GM12878 (cell line): Measurements from ENCODE around the gene HNRNPA2B1.

Experiments
- CTCF ChIP-seq, 3 experiments: IDR thresholded peaks in 2 of 3; conservative IDR thresholded peaks in 1 of 3; 2 replicates each; pipeline ENCODE4 v1.5.1; 2011; ENCODE audit warnings: low read depth in 3 of 3, low read length in 3 of 3, mild to moderate bottlenecking in 3 of 3, control low read depth in 2 of 3, moderate library complexity in 2 of 3, inconsistent platforms in 1 of 3, mixed read lengths in 1 of 3; ENCODE audit not compliant: control insufficient read depth in 2 of 3, insufficient read depth in 1 of 3; ENCODE audit errors: extremely low read depth in 1 of 3
- HDGF ChIP-seq: fragments of 450-650 bp; IDR thresholded peaks from 2 replicates; pipeline ENCODE4 v1.6.1; 2016; ENCODE audit warnings: antibody characterized with exemption
- MAX ChIP-seq: IDR thresholded peaks from 2 replicates; pipeline ENCODE4 v1.6.1; 2012; ENCODE audit warnings: low read depth, low read length, improper control_type of control experiment
- NBN ChIP-seq: fragments of 450-650 bp; IDR thresholded peaks from 2 replicates; pipeline ENCODE4 v1.6.1; 2016
- PAX5 ChIP-seq: IDR thresholded peaks from 2 replicates; pipeline ENCODE4 v1.6.1; 2011; ENCODE audit warnings: low read depth, low read length, borderline replicate concordance
- PKNOX1 ChIP-seq: fragments of 450-650 bp; IDR thresholded peaks from 2 replicates; pipeline ENCODE4 v1.6.1; 2016; ENCODE audit warnings: mild to moderate bottlenecking
- TAF1 ChIP-seq: IDR thresholded peaks from 2 replicates; pipeline ENCODE4 v1.6.1; 2011; ENCODE audit warnings: mild to moderate bottlenecking, low read depth, low read length, borderline replicate concordance
- TBL1XR1 ChIP-seq: IDR thresholded peaks from 2 replicates; pipeline ENCODE4 v1.6.1; 2012; ENCODE audit warnings: low read depth, low read length, improper control_type of control experiment
- YY1 ChIP-seq: IDR thresholded peaks from 2 replicates; pipeline ENCODE4 v1.6.1; 2011; ENCODE audit warnings: low read depth, mild to moderate bottlenecking, low read length
- TF ChIP-seq, protein P1 (sequence below): fragments of 150-350 bp; IDR thresholded peaks from 2 replicates; pipeline ENCODE4 v1.6.1; 2016; ENCODE audit warnings: low read depth, low read length
- TF ChIP-seq, protein P2 (sequence below): IDR thresholded peaks from 2 replicates; pipeline ENCODE4 v1.6.1; 2012; ENCODE audit warnings: mild to moderate bottlenecking, low read depth, low read length

DNA sequence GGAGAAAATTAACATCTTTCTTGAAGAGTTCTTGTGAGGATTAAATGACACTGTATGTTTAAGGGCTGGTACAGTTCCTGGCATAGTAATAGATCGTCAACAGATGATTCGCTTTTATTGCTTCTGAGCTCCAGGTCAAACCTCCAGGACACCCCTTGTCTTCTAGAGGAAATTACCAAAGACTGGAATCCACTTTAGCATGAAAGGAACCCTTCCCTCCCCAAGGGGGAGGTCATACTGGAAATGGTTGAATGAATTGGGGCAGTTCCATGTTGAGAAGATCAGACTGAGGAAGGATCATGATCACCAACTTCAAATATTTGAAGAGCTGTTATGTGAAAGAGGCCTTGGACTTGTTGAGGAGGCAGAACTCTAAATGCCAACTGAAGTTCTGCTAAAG is 39.6 kb downstream of the HNRNPA2B1 start:
- no peak for TF ChIP-seq TAF1
- no peak for TF ChIP-seq PKNOX1
- TF ChIP-seq MAX = no peak
- no peak for TF ChIP-seq NBN
- no peak for TF ChIP-seq TBL1XR1
- TF ChIP-seq, protein P1, sequence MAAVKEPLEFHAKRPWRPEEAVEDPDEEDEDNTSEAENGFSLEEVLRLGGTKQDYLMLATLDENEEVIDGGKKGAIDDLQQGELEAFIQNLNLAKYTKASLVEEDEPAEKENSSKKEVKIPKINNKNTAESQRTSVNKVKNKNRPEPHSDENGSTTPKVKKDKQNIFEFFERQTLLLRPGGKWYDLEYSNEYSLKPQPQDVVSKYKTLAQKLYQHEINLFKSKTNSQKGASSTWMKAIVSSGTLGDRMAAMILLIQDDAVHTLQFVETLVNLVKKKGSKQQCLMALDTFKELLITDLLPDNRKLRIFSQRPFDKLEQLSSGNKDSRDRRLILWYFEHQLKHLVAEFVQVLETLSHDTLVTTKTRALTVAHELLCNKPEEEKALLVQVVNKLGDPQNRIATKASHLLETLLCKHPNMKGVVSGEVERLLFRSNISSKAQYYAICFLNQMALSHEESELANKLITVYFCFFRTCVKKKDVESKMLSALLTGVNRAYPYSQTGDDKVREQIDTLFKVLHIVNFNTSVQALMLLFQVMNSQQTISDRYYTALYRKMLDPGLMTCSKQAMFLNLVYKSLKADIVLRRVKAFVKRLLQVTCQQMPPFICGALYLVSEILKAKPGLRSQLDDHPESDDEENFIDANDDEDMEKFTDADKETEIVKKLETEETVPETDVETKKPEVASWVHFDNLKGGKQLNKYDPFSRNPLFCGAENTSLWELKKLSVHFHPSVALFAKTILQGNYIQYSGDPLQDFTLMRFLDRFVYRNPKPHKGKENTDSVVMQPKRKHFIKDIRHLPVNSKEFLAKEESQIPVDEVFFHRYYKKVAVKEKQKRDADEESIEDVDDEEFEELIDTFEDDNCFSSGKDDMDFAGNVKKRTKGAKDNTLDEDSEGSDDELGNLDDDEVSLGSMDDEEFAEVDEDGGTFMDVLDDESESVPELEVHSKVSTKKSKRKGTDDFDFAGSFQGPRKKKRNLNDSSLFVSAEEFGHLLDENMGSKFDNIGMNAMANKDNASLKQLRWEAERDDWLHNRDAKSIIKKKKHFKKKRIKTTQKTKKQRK = no peak
- no peak for TF ChIP-seq CTCF (IDR thresholded peaks at IDR 0.05 in 2 of 3, conservative IDR thresholded peaks at IDR 0.05 in 1 of 3; ENCODE audit: control insufficient read depth in 2 of 3, extremely low read depth in 1 of 3, insufficient read depth in 1 of 3, low read depth in 3 of 3, low read length in 3 of 3)
- no peak for TF ChIP-seq YY1
- TF ChIP-seq HDGF = no peak
- TF ChIP-seq, protein P2, sequence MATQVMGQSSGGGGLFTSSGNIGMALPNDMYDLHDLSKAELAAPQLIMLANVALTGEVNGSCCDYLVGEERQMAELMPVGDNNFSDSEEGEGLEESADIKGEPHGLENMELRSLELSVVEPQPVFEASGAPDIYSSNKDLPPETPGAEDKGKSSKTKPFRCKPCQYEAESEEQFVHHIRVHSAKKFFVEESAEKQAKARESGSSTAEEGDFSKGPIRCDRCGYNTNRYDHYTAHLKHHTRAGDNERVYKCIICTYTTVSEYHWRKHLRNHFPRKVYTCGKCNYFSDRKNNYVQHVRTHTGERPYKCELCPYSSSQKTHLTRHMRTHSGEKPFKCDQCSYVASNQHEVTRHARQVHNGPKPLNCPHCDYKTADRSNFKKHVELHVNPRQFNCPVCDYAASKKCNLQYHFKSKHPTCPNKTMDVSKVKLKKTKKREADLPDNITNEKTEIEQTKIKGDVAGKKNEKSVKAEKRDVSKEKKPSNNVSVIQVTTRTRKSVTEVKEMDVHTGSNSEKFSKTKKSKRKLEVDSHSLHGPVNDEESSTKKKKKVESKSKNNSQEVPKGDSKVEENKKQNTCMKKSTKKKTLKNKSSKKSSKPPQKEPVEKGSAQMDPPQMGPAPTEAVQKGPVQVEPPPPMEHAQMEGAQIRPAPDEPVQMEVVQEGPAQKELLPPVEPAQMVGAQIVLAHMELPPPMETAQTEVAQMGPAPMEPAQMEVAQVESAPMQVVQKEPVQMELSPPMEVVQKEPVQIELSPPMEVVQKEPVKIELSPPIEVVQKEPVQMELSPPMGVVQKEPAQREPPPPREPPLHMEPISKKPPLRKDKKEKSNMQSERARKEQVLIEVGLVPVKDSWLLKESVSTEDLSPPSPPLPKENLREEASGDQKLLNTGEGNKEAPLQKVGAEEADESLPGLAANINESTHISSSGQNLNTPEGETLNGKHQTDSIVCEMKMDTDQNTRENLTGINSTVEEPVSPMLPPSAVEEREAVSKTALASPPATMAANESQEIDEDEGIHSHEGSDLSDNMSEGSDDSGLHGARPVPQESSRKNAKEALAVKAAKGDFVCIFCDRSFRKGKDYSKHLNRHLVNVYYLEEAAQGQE = no peak
- TF ChIP-seq PAX5 = no peak
